ENCODE measurements around the gene MED25. TPM values are rescaled to one million over a fixed set of nuclear protein-coding genes. Genes with fewer than 3 reads are reported as not detected.

Gene MED25
- total RNA-seq, result 31.6 and 34.5 TPM in 2 replicates

DNA sequence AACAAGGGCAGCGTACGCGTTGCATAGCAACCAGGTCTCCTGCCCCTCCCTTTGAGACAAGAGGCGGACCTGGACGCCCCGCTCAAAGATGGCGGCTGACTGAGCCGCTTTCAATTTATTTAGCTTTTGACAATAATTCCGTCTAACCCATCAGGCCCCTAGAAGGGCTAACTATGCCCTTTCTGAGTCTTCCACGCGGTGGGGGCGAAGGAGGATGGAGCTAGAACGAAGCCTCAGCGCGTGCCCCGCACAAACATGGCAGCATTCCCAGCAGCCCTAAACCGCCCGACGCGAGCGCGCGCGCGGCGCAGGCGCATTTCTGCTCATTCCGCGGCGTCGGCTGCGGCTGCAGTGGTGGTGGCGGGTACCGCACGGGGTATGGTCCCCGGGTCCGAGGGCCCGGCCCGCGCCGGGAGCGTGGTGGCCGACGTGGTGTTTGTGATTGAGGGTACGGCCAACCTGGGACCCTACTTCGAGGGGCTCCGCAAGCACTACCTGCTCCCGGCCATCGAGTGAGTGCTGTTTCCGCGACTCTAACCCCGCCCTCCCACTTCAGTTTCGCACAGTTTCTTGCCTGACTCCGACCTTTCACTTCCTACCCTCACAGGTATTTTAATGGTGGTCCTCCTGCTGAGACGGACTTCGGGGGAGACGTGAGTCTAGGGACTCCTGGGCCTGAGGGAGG is at the start of gene MED25:
Gene MED25, plus strand, starts transcription at position 326 of the 685 bp plus-strand sequence. Its CDS starts 53 bp downstream, at position 379.
- Histone ChIP-seq H3K4me3 (ENCODE audit: low read depth, low read length) (peak within 1 kb of the TSS; percentile 100), H3K36me3 (ENCODE audit: control insufficient read depth, insufficient read depth, low read length) (no peaks in the 10 kb centered on the region), H3K27me3 (ENCODE audit: control insufficient read depth, insufficient read depth, low read length) (no peaks in the 10 kb centered on the region)
- TF ChIP-seq, protein P1, sequence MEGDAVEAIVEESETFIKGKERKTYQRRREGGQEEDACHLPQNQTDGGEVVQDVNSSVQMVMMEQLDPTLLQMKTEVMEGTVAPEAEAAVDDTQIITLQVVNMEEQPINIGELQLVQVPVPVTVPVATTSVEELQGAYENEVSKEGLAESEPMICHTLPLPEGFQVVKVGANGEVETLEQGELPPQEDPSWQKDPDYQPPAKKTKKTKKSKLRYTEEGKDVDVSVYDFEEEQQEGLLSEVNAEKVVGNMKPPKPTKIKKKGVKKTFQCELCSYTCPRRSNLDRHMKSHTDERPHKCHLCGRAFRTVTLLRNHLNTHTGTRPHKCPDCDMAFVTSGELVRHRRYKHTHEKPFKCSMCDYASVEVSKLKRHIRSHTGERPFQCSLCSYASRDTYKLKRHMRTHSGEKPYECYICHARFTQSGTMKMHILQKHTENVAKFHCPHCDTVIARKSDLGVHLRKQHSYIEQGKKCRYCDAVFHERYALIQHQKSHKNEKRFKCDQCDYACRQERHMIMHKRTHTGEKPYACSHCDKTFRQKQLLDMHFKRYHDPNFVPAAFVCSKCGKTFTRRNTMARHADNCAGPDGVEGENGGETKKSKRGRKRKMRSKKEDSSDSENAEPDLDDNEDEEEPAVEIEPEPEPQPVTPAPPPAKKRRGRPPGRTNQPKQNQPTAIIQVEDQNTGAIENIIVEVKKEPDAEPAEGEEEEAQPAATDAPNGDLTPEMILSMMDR (IDR thresholded peaks at IDR 0.05; ENCODE audit: insufficient read depth, low read length, poor library complexity, severe bottlenecking), result no peak
- peak; percentile 41 for DNase-seq (ENCODE audit: low read depth)

DNA sequence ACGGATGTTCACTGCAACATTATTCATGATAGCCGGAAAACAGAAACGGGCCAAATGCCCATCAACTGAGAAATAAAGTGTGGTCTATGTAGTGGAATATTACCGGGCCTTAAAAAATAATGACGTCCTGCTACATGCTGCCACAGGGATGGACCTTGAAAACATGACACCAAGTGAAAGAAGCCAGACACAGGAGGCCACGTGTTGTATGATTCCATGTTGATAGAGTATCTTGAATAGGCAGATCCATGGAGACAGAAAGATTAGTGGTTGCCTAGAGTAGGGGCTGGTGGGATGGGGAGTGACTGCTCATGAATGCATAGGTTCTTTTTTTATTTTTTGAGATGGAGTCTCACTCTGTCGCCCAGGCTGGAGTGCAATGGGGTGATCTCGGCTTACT is 47.6 kb upstream of the MED25 start:
- TF ChIP-seq, protein P1 (IDR thresholded peaks at IDR 0.05; ENCODE audit: insufficient read depth, low read length, poor library complexity, severe bottlenecking), result no peak
- no peaks in the 10 kb centered on the region for H3K36me3 ChIP-seq (ENCODE audit: control insufficient read depth, insufficient read depth, low read length)
- H3K4me3 ChIP-seq (ENCODE audit: low read depth, low read length), result no peak overlapping the region
- H3K27me3 ChIP-seq (ENCODE audit: control insufficient read depth, insufficient read depth, low read length), result no peaks in the 10 kb centered on the region
- no peak for DNase-seq (ENCODE audit: low read depth)

DNA sequence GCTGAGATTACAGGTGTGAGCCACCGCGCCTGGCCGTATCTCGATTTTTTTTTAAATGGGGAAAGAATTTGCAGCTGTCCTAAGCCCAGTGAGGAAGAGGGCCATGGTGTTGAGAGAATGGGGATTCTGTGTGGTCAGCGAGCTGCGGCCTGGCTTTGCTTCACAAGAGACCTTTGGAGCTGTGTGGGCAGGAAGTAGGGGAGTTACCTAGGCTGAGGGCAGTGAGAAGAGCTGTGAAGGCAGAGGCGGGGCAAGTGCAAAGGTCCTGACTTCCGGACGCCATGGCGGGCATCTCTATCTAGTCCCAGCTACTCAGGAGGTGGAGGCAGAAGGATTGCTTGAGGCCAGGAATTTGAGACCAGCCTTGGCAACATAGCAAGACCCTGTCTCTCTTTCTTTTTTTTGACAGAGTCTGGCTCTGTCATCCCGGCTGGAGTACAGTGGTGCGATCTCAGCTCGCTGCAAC is 46.4 kb upstream of the MED25 start:
- no peak for DNase-seq (ENCODE audit: low read depth)
- Histone ChIP-seq H3K27me3 (ENCODE audit: control insufficient read depth, insufficient read depth, low read length) (no peaks in the 10 kb centered on the region), H3K36me3 (ENCODE audit: control insufficient read depth, insufficient read depth, low read length) (no peaks in the 10 kb centered on the region), H3K4me3 (ENCODE audit: low read depth, low read length) (no peak overlapping the region)
- TF ChIP-seq, protein P1 (IDR thresholded peaks at IDR 0.05; ENCODE audit: insufficient read depth, low read length, poor library complexity, severe bottlenecking), result no peak

DNA sequence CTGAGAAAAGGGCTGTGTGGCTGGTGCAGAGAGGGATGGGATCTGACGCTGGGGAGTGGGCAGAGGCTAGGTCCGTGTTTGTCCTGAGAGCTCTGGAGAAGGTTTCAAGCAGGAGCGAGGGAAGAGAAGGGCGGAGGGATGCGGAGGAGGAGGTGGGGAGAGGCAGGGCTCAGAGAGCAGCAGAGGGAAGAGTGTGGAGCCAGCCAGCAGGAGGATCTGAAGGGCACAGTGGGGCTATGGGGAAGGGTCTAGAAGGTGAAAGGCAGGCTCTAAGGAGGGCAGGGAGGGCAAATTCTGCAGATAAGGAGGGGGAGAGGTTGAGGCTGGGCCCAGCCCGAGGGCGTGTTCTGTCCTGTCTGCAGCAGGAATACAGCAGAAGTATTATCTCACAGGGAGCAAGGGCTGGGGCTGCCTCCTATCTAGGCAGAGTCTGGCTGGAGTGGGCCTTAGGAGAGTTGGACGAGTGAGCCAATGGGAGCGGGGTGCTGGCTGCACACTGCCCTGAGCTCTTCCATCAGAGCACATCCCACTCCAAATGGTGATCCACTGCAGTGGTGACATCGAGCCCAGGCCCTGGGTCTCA is 45.1 kb upstream of the MED25 start:
- TF ChIP-seq, protein P1 (IDR thresholded peaks at IDR 0.05; ENCODE audit: insufficient read depth, low read length, poor library complexity, severe bottlenecking), result no peak
- DNase-seq (ENCODE audit: low read depth), result no peak
- H3K4me3 ChIP-seq (ENCODE audit: low read depth, low read length), result no peak overlapping the region
- H3K27me3 ChIP-seq (ENCODE audit: control insufficient read depth, insufficient read depth, low read length), result no peaks in the 10 kb centered on the region
- H3K36me3 ChIP-seq (ENCODE audit: control insufficient read depth, insufficient read depth, low read length), result no peaks in the 10 kb centered on the region

DNA sequence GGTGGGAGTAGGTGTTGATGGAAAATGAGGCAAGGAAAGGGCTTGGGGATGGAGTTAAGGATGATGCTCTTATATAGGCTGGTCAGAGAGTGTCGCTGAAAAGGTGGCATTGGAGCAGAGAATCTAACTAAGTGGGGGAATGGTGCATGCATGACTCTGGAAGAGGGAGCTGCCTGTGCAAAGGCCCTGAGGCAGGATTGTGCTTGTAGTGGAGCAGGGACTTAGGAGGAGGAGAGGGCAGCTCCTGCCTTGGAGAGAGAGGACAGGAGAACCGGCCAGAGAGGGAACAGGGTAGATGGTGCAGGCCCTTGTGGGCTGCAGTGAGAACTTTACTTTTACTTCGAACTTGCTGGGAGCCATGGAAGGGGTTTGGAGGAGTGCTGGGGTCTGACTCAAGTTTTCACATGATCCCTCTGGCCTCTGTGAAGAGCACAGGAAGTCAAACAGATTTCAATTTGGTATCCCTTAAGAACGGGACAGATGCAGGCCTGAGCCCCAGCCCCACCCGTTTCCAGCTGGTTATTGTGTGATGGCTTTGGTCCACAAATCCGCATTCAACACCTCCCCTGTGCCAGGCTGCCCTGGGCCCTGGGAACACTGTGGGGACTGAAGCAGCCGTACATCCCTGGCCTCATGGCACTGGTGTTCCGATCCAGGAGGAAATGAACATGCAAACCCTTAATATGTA is 44.3 kb upstream of the MED25 start:
- H3K27me3 ChIP-seq (ENCODE audit: control insufficient read depth, insufficient read depth, low read length), result no peaks in the 10 kb centered on the region
- DNase-seq (ENCODE audit: low read depth), result no peak
- no peaks in the 10 kb centered on the region for H3K36me3 ChIP-seq (ENCODE audit: control insufficient read depth, insufficient read depth, low read length)
- TF ChIP-seq, protein P1 (IDR thresholded peaks at IDR 0.05; ENCODE audit: insufficient read depth, low read length, poor library complexity, severe bottlenecking), result no peak
- H3K4me3 ChIP-seq (ENCODE audit: low read depth, low read length), result no peak overlapping the region

Measured in kidney epithelial cell (primary cell).